Stomach (tissue), 4 donors: Measurements from ENCODE around the gene LRRC51.

ENCODE experiments used
- EP300 ChIP-seq: sonication (generic); formaldehyde crosslinking; IDR thresholded peaks from one replicate; pipeline ENCODE4 v1.6.1; 2017; ENCODE audit warnings: antibody characterized with exemption
- POLR2A ChIP-seq, 4 donors: fragments of 450-650 bp; IDR thresholded peaks; one replicate each; pipeline ENCODE4 v1.6.1; 2016; ENCODE audit warnings: antibody characterized with exemption in 4 of 4, control low read depth in 2 of 4, mild to moderate bottlenecking in 1 of 4, moderate library complexity in 1 of 4
- POLR2AphosphoS5 ChIP-seq, 3 donors: sonication (generic); formaldehyde crosslinking; IDR thresholded peaks; one replicate each; pipeline ENCODE4 v1.6.1; 2016; ENCODE audit warnings: antibody characterized with exemption in 3 of 3
- TF ChIP-seq, protein P1 (sequence below), 7 experiments: fragments of 450-650 bp in 4 of 7; fragments of 200-600 bp in 3 of 7; sonication (generic) in 3 of 7; IDR thresholded peaks; one replicate each; pipeline ENCODE4 v1.5.1; 2016 to 2019; ENCODE audit warnings: antibody characterized with exemption in 7 of 7, control low read depth in 2 of 7, mild to moderate bottlenecking in 1 of 7

DNA sequence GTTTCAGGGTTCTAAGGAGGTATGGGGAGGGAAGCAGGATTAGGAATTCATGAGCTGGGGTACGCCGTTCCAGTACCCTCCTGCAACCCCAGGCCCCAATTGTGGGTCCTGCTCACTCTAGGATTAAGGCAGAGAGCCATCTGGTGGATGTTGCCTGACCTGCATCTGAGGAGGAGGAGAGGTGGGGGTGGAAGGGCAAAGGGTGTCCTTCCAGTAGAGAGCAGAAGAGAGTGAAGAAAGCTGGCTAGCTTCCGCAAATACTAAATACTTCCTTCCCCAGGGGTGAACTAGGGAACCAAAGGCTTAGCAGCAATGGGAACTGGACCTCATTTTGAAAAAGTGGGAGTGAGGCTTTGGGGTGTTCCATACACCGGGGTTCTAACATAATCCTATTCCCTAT lies 10.6 kb downstream of the LRRC51 start:
- TF ChIP-seq POLR2A (IDR thresholded peaks at IDR 0.05), result no peak
- TF ChIP-seq, protein P1, sequence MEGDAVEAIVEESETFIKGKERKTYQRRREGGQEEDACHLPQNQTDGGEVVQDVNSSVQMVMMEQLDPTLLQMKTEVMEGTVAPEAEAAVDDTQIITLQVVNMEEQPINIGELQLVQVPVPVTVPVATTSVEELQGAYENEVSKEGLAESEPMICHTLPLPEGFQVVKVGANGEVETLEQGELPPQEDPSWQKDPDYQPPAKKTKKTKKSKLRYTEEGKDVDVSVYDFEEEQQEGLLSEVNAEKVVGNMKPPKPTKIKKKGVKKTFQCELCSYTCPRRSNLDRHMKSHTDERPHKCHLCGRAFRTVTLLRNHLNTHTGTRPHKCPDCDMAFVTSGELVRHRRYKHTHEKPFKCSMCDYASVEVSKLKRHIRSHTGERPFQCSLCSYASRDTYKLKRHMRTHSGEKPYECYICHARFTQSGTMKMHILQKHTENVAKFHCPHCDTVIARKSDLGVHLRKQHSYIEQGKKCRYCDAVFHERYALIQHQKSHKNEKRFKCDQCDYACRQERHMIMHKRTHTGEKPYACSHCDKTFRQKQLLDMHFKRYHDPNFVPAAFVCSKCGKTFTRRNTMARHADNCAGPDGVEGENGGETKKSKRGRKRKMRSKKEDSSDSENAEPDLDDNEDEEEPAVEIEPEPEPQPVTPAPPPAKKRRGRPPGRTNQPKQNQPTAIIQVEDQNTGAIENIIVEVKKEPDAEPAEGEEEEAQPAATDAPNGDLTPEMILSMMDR (IDR thresholded peaks at IDR 0.05), result peak in 6 of 7 experiments; percentile 29 to 96 (median 86)
- peak in 1 of 3 donors; percentile 73 for TF ChIP-seq POLR2AphosphoS5 (IDR thresholded peaks at IDR 0.05)
- no peak for TF ChIP-seq EP300
